GM19351 (cell line): ENCODE measurements around the gene DDRGK1.
A peak's percentile ranks its signal among the peaks of the same experiment; 100 is the strongest.

ENCODE experiments used
- ATAC-seq: cut with Tn5 transposase; IDR thresholded peaks from one replicate; pipeline ENCODE4 v1.9.1; 2021; ENCODE audit warnings: mild to moderate bottlenecking, moderate library complexity; ENCODE audit not compliant: unreplicated experiment

DDRGK1 gene

GRCh38 chr20:3237011-3237957, 32.8 kb upstream of the DDRGK1 start:
- no peak for ATAC-seq

DNA sequence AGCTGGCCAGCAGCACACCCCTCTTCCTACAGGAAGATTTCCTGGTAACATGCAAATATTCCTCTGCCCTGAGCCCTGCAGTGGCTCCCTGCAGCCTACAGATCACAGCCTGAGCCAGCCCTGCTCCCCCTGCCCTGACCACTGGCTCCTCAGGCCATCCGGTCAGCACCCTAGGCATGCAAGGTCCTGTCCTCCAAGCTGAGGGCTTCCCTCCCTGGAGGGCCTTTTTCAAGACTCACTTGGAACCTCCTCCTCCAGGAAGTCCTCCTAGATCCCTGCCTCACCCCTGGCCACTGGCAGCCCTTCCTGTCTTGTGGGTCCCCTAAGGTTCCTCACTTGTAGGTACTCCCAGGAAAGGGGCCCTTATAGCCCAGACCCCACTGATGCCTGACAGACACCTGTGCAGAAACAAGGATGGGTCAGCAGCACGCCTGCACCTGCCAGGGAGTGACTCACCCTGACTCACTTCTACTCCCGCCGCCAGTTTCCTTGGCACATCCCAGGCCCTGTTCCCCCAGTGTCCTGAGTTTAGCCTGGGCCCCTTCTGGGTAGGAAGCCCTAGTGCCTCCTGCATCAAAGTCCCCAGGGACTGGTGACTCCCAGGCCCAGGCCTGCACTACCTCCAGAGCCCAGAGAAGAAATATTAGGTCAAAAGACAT, 31.3 kb upstream of the DDRGK1 start:
- no peak for ATAC-seq

- no peak for ATAC-seq
These were observed 29.6 kb upstream of the DDRGK1 start for GRCh38 chr20:3233991-3234498.

DNA sequence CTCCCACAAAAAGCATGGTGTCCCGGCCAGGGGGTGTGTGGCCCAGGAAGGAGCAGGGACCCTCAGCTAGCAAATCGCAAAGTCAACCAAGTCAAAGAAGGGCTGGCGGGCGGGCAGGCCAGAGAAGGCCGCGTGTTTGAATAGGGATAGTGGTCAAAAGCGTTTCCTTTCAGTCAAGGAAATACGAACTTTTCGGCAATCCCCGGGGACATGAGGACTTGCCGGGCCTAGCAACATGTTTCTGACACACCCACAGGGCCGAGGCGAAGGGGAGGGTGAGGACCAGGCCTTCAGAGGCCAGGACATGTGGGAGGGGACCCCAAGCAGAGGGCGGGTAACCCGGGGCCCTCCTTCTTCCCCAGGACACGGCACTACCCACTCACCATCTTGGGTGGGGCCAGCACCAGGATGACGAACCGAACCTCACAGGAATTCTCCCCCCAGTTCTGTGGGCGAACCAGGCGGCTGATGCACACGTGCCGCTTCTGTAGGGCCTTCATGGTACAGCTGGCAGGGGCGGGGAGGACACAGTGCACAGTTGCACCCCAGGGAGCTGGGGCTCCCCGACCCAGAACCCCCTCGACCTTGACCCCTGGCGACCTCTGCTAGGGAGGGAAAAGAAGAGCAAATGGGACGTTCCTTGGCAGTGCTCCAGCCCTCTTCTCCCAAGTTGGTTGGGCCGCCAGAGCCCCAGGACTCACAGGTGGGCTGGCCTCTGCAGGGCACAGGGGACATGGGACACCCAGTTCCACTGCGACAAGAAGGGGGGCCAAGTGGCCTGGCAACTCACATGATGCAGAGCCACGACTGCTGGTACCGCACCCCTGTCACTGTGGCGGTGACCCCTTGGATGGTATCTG, 28.9 kb upstream of the DDRGK1 start:
- ATAC-seq: no peak

- ATAC-seq: no peak
These were observed 27.6 kb upstream of the DDRGK1 start for GRCh38 chr20:3231889-3232588.

- ATAC-seq: no peak
These were observed 26.6 kb upstream of the DDRGK1 start for GRCh38 chr20:3231116-3231515.

DNA sequence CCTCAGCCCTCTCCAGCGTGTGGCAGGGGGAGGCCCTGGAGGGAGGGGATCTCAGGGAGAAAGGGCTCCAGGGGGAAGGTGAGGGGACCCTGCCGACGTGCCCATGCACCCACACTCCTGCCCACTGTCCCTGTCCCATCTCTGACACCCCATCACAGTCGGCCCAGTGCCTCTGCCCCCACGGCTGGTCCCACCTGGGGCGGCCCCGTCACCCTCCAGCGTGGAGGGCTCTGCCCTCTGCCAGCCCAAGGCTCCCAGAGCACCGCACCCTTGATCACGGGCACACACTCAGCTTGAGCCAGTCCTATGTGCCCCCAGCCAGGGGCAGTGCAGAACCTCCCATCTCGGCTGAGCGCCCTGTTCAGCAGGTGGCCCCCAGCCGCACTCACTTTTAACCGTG, 25.3 kb upstream of the DDRGK1 start:
- no peak for ATAC-seq

DNA sequence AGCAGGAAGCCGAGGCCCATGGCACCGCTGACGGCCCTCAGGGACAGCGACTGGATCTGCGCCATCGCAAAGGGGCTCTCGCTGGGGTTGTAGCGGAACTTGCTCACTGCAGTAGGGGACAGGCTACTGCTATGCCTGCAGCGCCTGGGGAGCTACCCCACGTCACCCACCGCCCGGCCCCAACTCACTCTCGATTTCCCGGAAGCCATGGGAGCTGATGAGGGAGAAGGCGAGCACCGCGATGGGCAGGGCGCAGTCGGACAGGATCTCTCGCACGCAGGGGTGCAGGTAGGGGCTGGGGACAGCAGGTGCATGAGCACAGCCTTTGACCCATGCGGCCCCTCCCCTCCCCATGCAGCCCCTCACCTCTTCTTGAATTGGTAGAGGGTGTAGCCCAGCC, 24.7 kb upstream of the DDRGK1 start:
- ATAC-seq: no peak

GRCh38 chr20:3228750-3229032, 24.2 kb upstream of the DDRGK1 start:
- no peak for ATAC-seq

- ATAC-seq: no peak
These were observed 23.7 kb upstream of the DDRGK1 start for GRCh38 chr20:3227936-3228749.

DNA sequence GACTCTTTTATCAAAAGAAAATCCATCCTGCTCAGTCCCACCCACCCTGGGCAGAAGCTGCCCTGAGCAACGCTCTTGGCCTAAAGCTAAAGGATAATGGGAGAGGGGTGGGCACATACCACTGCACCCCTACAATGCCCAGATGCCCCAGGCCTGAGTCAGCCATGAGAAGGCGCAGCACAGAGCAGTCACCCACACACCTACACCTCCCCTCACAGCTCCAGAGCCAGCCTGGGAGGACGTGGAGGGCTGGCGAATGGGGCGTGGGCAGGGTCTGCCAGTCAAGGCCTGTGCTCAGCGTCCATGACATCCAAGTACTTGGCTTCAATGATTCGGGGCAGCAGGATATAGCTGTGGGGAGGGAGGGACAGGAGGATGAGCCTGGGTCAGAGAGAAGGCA, 23.0 kb upstream of the DDRGK1 start:
- ATAC-seq: no peak

DNA sequence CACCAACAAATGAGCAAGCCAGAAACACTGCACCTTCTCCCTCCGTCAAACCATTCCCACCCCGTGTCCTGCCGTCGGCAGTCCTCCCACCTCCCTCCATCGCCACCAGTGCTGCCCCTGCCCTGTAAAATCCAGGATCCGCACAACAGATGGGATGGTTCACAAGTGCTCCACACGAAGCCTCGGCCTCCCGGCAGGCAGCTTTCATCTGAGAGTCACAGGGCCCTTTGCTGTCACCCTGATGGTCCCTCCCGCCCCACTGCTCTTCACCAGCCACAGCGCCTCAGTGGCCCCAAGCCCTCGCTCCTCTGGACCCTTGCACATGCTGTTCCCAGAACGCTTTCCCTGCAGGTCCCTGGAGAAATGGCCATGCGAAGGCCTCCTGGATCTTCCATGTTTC, 22.4 kb upstream of the DDRGK1 start:
- no peak for ATAC-seq

DNA sequence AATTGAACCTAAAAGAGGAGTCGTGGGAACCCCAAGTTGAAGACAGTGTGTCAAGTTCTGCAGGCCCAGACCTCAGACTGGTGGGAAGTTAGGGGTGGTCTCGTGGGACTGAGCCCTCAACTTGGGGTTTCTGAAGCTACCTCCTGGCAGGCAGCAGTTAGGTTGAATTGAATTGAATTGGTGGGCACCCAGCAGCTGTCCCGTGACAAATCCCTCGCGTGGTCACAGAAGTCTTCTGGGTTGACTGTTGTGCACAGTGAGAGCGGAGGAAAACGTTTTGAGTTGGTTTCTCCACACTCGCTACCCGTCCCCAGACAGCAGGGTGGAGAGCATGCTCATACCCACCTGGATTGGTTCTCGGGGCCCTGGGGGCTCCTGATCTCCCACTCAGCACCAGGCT, 21.6 kb upstream of the DDRGK1 start:
- ATAC-seq: no peak

- ATAC-seq: no peak
These were observed 20.4 kb upstream of the DDRGK1 start for GRCh38 chr20:3224681-3225421.

- no peak for ATAC-seq
These were observed 19.7 kb upstream of the DDRGK1 start for GRCh38 chr20:3223994-3224680.

DNA sequence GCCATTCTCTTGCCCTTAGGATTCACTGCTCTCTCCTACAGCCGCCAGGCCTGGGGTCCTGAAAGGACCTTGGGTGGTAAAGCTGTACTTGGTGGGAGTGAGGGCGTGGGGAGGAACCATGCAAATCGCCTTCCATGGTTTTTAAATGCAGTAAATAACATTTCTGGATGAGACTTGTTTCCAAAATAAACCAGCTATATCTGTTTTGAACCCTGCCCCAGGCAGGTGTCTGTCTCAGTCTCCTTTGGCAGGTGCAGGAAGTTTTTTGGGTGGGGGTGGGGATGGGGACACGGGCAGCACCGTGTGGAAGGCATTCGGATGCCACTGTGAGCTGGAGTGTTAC, 19.1 kb upstream of the DDRGK1 start:
- ATAC-seq: no peak

DNA sequence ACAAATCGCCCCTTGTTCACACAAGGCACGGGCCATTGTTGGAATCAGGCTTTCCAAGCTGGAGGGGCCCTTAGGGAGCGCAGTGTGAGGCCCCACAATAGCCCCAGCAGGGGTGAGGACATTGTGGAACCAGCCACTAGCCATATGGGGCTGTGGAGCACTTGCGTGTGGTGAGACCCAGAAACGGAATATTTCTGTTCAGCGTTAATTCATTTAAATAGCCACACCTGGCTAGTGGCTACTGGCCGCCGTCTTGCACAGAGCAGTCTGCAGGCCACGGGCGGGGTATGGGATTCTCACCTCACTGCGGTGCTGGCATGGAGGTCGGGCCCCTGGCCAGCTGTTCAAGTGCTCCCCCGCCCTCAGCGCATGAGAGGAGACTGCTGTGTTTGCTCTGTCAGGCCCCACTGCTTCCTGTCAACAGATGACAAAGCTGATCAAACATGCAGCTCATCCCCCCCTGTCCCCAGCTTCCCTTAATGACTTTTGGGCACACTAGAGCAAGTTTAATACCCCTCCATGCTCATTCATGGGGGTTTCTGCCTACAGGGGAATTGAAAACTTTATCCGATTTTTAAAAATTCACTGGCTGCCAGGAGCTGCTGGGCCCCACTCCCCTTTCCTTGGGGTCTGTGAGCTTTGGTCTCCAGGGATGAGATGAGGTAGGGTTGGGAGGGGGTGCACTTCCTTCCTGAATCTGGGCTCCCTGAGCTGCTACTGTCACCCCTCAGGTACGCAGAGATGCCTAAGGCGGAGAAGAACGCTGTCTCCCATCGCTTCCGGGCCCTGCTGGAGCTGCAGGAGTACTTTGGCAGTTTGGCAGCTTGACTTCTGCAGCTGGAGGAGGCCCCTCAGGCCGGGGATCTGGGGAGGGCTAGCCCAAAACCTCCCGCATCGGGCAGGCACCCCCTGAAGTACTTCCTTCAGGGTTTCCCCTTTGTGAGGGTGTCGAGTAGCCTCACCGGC, 18.4 kb upstream of the DDRGK1 start:
- ATAC-seq: peak; percentile 78
